Measurements from ENCODE around the gene PITX2. TPM values are rescaled to one million over a fixed set of nuclear protein-coding genes. Genes with fewer than 3 reads are reported as not detected.

PITX2 gene
- total RNA-seq, 1 donor from 2014 or later, result 1.6 TPM

- Mint-ChIP-seq H3K9me3 (no peaks in the 10 kb centered on the region), H3K27me3 (ENCODE audit: insufficient read depth, low read depth) (peaks cover 85% of the 10 kb centered on the region), H3K27ac (no peak overlapping the region), H3K4me3 (peak overlapping the region; percentile 50), H3K4me1 (peaks cover 28% of the 10 kb centered on the region), H3K36me3 (no peaks in the 10 kb centered on the region)
- Histone ChIP-seq H3K27me3 (peaks cover 100% of the 10 kb centered on the region), H3F3A (ENCODE audit: low read depth) (peaks cover 44% of the 10 kb centered on the region), H3K9ac (no peak overlapping the region), H3K4me3 (peak overlapping the region; percentile 65), H3K27ac (no peak overlapping the region), H3K36me3 (no peaks in the 10 kb centered on the region), H3K4me2 (peak overlapping the region; percentile 87), H2AFZ (replicated peaks) (no peak overlapping the region), H3K9me3 (ENCODE audit: low read depth) (no peaks in the 10 kb centered on the region), H4K20me1 (ENCODE audit: low read depth) (peaks cover 61% of the 10 kb centered on the region), H3K79me2 (ENCODE audit: low read depth) (no peaks in the 10 kb centered on the region), H3K4me1 (peaks cover 45% of the 10 kb centered on the region)
- TF ChIP-seq EZH2phosphoT487 (IDR thresholded peaks at IDR 0.05), result no peak
- TF ChIP-seq EZH2 (IDR thresholded peaks at IDR 0.05), result no peak
- TF ChIP-seq, protein P1, sequence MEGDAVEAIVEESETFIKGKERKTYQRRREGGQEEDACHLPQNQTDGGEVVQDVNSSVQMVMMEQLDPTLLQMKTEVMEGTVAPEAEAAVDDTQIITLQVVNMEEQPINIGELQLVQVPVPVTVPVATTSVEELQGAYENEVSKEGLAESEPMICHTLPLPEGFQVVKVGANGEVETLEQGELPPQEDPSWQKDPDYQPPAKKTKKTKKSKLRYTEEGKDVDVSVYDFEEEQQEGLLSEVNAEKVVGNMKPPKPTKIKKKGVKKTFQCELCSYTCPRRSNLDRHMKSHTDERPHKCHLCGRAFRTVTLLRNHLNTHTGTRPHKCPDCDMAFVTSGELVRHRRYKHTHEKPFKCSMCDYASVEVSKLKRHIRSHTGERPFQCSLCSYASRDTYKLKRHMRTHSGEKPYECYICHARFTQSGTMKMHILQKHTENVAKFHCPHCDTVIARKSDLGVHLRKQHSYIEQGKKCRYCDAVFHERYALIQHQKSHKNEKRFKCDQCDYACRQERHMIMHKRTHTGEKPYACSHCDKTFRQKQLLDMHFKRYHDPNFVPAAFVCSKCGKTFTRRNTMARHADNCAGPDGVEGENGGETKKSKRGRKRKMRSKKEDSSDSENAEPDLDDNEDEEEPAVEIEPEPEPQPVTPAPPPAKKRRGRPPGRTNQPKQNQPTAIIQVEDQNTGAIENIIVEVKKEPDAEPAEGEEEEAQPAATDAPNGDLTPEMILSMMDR (IDR thresholded peaks at IDR 0.05), result no peak
- DNase-seq (ENCODE audit: low spot score), result no peak
These were observed 15.3 kb upstream of the PITX2 start for GRCh38 chr4:110638089-110638746.

GRCh38 chr4:110637408-110638088 is 14.7 kb upstream of the PITX2 start:
- TF ChIP-seq EZH2 (IDR thresholded peaks at IDR 0.05) (peak; percentile 24), EZH2phosphoT487 (IDR thresholded peaks at IDR 0.05) (no peak)
- TF ChIP-seq, protein P1 (IDR thresholded peaks at IDR 0.05), result peak; percentile 47
- Histone ChIP-seq H4K20me1 (ENCODE audit: low read depth) (peaks cover 61% of the 10 kb centered on the region), H3K79me2 (ENCODE audit: low read depth) (no peaks in the 10 kb centered on the region), H3K9me3 (ENCODE audit: low read depth) (no peaks in the 10 kb centered on the region), H3F3A (ENCODE audit: low read depth) (peaks cover 48% of the 10 kb centered on the region), H3K9ac (no peak overlapping the region), H3K27ac (no peak overlapping the region), H3K36me3 (no peaks in the 10 kb centered on the region), H3K27me3 (peaks cover 100% of the 10 kb centered on the region), H3K4me3 (peak overlapping the region; percentile 65), H3K4me1 (peaks cover 40% of the 10 kb centered on the region), H3K4me2 (peak overlapping the region; percentile 87), H2AFZ (replicated peaks) (peak overlapping the region; percentile 90)
- Mint-ChIP-seq H3K4me3 (peak overlapping the region; percentile 81), H3K36me3 (no peaks in the 10 kb centered on the region), H3K27ac (no peak overlapping the region), H3K9me3 (no peaks in the 10 kb centered on the region), H3K27me3 (ENCODE audit: insufficient read depth, low read depth) (peaks cover 86% of the 10 kb centered on the region), H3K4me1 (peaks cover 29% of the 10 kb centered on the region)
- DNase-seq (ENCODE audit: low spot score), result peak; percentile 68

- Histone ChIP-seq H2AFZ (replicated peaks) (peak overlapping the region; percentile 90), H3K4me2 (peak overlapping the region; percentile 87), H3K27me3 (peaks cover 99% of the 10 kb centered on the region), H3F3A (ENCODE audit: low read depth) (peaks cover 47% of the 10 kb centered on the region), H3K27ac (no peak overlapping the region), H3K9ac (no peak overlapping the region), H3K4me1 (peaks cover 40% of the 10 kb centered on the region), H3K9me3 (ENCODE audit: low read depth) (no peaks in the 10 kb centered on the region), H4K20me1 (ENCODE audit: low read depth) (peaks cover 61% of the 10 kb centered on the region), H3K36me3 (no peaks in the 10 kb centered on the region), H3K4me3 (peak overlapping the region; percentile 65), H3K79me2 (ENCODE audit: low read depth) (no peaks in the 10 kb centered on the region)
- Mint-ChIP-seq H3K9me3 (no peaks in the 10 kb centered on the region), H3K4me1 (peaks cover 33% of the 10 kb centered on the region), H3K36me3 (no peaks in the 10 kb centered on the region), H3K4me3 (peak overlapping the region; percentile 81), H3K27ac (no peak overlapping the region), H3K27me3 (ENCODE audit: insufficient read depth, low read depth) (peaks cover 85% of the 10 kb centered on the region)
- TF ChIP-seq, protein P1 (IDR thresholded peaks at IDR 0.05), result no peak
- TF ChIP-seq EZH2phosphoT487 (IDR thresholded peaks at IDR 0.05), result peak; percentile 66
- peak; percentile 78 for TF ChIP-seq EZH2 (IDR thresholded peaks at IDR 0.05)
- DNase-seq (ENCODE audit: low spot score), result peak; percentile 85
These were observed 14.0 kb upstream of the PITX2 start for GRCh38 chr4:110636680-110637407.

Data from neural progenitor cell (in vitro differentiated cells).